Adipocyte (in vitro differentiated cells): Measurements from ENCODE around the gene CDKN2C.

ENCODE experiments used
- DNase-seq: peaks from one replicate; pipeline ENCODE4 v3.0.0-alpha.2; 2015; ENCODE audit warnings: low read depth
- H3K27me3 ChIP-seq: replicated peaks from 2 replicates; pipeline ENCODE4 v1.7.0; 2013; ENCODE audit warnings: mild to moderate bottlenecking, low read length, moderate library complexity; ENCODE audit not compliant: control insufficient read depth, insufficient read depth
- H3K36me3 ChIP-seq: 2 replicates; pipeline ENCODE4 v1.7.0; 2013; ENCODE audit warnings: low read length, mild to moderate bottlenecking, moderate library complexity; ENCODE audit not compliant: control insufficient read depth, insufficient read depth, severe bottlenecking
- H3K4me1 ChIP-seq: 2 replicates; pipeline ENCODE4 v1.7.0; 2013; ENCODE audit warnings: mild to moderate bottlenecking, low read length, moderate library complexity; ENCODE audit not compliant: control insufficient read depth, insufficient read depth
- H3K4me3 ChIP-seq: 2 replicates; pipeline ENCODE4 v1.7.0; 2013; ENCODE audit warnings: mild to moderate bottlenecking, low read length, moderate library complexity
- H3K9ac ChIP-seq: 2 replicates; pipeline ENCODE4 v1.7.0; 2013; ENCODE audit warnings: mild to moderate bottlenecking, low read length, moderate library complexity
- H3K9me3 ChIP-seq: 2 replicates; pipeline ENCODE4 v1.7.0; 2013; ENCODE audit warnings: mild to moderate bottlenecking, low read length, moderate library complexity; ENCODE audit not compliant: control insufficient read depth

Gene CDKN2C

GRCh38 chr1:50975436-50975835 lies 5.4 kb downstream of the CDKN2C start:
- no peaks in the 10 kb centered on the region for H3K36me3 ChIP-seq
- H3K9me3 ChIP-seq, result no peaks in the 10 kb centered on the region
- peaks cover 26% of the 10 kb centered on the region for H3K4me1 ChIP-seq
- H3K4me3 ChIP-seq, result no peak overlapping the region
- peak overlapping the region; percentile 4 for H3K9ac ChIP-seq
- H3K27me3 ChIP-seq, result no peaks in the 10 kb centered on the region
- peak; percentile 19 for DNase-seq

GRCh38 chr1:50976111-50976889 lies 6.3 kb downstream of the CDKN2C start:
- Histone ChIP-seq H3K9ac (peak overlapping the region; percentile 95), H3K4me1 (peaks cover 35% of the 10 kb centered on the region), H3K4me3 (peak overlapping the region; percentile 89), H3K27me3 (no peaks in the 10 kb centered on the region), H3K36me3 (no peaks in the 10 kb centered on the region), H3K9me3 (no peaks in the 10 kb centered on the region)
- peak; percentile 58 for DNase-seq

DNA sequence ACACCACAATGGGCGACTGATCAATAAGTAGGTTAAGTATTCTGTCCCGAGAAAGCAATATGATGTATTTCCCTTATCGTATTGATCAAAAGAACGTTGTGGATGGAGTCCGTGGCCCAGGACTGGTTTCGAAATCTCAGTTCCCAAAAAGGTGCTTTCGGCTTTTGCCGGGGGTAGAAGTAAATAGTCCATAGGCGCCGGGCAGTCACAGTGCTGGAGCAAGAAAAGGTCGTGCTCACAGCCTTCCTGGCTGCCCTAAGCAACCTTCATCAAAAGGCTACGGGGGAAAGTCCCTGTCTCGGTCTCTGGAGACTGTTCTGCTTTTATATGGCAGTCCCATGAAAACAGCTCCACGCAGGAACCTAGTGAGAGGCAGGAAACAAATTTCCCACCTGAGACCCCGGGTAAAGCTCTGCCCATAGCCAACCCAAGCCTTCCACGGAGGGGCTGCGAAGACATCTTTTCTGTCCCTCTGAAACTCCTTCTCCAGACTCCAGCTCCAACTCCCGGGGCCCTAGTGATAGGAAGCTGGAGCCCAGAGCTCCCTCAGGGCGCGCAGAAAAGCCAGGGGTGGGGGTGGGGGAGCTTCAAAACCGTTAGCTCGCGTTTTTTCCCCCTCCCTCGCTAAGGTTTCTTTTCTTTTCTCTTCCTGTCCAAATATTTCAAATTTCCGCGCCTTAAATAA lies 7.0 kb downstream of the CDKN2C start:
- Histone ChIP-seq H3K36me3 (no peaks in the 10 kb centered on the region), H3K4me1 (peaks cover 42% of the 10 kb centered on the region), H3K4me3 (peak overlapping the region; percentile 89), H3K9ac (peak overlapping the region; percentile 95), H3K9me3 (no peaks in the 10 kb centered on the region), H3K27me3 (no peaks in the 10 kb centered on the region)
- DNase-seq, result peak; percentile 78

DNA sequence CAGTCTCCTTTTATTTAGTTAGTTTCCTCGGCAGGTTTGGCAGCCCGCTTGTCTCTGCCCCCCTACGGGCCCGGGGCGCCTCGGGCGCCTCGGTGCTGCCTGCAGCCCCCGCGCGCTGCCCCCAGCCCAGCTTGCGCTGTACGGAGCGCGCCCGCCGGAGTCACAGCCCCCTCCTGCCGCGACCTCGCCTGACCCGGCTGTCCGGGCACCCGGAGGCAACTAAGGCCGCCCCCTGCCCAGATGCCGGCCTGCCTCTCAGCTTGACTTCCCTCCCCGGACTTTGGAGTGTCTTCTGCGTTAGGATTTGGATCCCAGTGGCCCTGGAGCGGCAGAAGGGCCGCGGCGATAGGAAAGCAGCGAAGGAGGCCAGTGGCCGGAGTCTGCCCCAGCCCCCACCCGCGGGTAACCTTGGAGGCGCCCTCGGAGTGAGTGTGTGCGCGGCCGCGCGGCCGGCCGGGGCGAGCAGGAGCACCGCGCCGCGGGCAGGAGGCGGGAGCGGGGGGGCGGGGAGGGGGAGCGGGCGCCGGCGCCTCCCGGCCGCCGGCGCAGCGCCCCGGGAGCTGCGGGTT lies 7.6 kb downstream of the CDKN2C start:
- peaks cover 42% of the 10 kb centered on the region for H3K4me1 ChIP-seq
- DNase-seq, result peak; percentile 76
- peak overlapping the region; percentile 95 for H3K9ac ChIP-seq
- no peaks in the 10 kb centered on the region for H3K27me3 ChIP-seq
- peak overlapping the region; percentile 89 for H3K4me3 ChIP-seq
- no peaks in the 10 kb centered on the region for H3K36me3 ChIP-seq
- no peaks in the 10 kb centered on the region for H3K9me3 ChIP-seq

DNA sequence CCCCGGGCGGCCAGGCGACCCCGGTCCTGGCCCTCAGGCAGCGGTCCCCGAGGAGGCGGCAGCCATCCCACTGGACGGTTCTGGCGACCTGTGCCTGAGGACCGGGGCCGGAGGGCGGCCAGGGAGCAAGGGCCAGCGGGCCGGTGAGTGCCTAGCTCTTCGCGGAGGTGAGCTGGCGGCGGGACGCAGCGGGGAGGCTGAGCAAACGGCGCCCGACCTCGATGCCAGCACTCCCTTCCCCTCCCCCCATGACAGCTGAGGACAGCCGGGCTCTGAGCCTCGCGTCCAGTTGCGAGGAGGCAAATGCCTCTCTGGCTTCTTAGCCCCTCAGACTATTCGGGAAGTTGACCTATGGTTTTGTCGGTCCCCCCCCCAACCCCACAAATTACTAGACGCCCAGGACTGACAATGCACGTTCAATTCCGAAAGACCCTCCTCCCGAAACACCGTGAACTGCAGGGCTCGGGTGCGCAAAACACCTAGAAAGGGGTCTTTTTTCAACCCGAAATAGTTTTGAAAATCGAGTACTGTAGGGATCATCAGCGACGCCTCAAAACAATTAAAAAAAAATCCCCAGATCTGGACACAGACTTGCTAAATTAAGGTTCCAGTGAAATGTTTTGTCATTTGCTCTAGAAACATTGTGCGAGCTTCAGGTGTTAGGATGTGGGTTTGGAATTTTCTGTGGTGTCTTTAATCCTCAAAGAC lies 8.3 kb downstream of the CDKN2C start:
- H3K4me3 ChIP-seq, result peak overlapping the region; percentile 89
- H3K4me1 ChIP-seq, result peaks cover 41% of the 10 kb centered on the region
- no peaks in the 10 kb centered on the region for H3K36me3 ChIP-seq
- no peaks in the 10 kb centered on the region for H3K9me3 ChIP-seq
- H3K27me3 ChIP-seq, result no peaks in the 10 kb centered on the region
- peak; percentile 84 for DNase-seq
- H3K9ac ChIP-seq, result peak overlapping the region; percentile 95

GRCh38 chr1:50978852-50979781 lies 9.1 kb downstream of the CDKN2C start:
- DNase-seq, result peak; percentile 58
- Histone ChIP-seq H3K4me3 (peak overlapping the region; percentile 89), H3K9me3 (no peaks in the 10 kb centered on the region), H3K27me3 (no peaks in the 10 kb centered on the region), H3K9ac (peak overlapping the region; percentile 95), H3K4me1 (peaks cover 41% of the 10 kb centered on the region), H3K36me3 (no peaks in the 10 kb centered on the region)

GRCh38 chr1:50979937-50980336 lies 9.9 kb downstream of the CDKN2C start:
- peak overlapping the region; percentile 95 for H3K9ac ChIP-seq
- peak overlapping the region; percentile 89 for H3K4me3 ChIP-seq
- H3K27me3 ChIP-seq, result no peaks in the 10 kb centered on the region
- DNase-seq, result no peak
- peaks cover 37% of the 10 kb centered on the region for H3K4me1 ChIP-seq
- H3K9me3 ChIP-seq, result no peaks in the 10 kb centered on the region
- no peaks in the 10 kb centered on the region for H3K36me3 ChIP-seq

DNA sequence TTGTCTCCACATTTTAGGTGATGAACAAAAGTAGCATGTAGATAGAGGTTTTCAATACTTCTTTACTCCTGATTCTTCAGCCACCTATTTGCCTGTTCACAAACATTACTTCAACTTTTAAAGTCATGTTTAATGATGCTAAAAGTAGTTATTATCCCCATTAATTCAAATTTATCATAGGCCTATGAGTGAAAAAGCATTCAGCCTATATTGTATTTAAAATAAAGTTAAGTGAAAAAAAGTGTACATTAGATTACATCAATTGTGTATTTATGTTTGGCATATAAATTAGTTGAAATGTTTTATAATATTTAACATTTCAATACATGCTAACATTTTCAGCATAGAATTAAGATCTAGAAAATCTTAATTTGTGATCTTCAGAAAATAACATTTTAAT lies 10.5 kb downstream of the CDKN2C start:
- peak overlapping the region; percentile 95 for H3K9ac ChIP-seq
- H3K4me3 ChIP-seq, result peak overlapping the region; percentile 89
- H3K27me3 ChIP-seq, result no peaks in the 10 kb centered on the region
- H3K36me3 ChIP-seq, result no peaks in the 10 kb centered on the region
- no peak for DNase-seq
- no peaks in the 10 kb centered on the region for H3K9me3 ChIP-seq
- H3K4me1 ChIP-seq, result peaks cover 38% of the 10 kb centered on the region

- peak overlapping the region; percentile 95 for H3K9ac ChIP-seq
- H3K36me3 ChIP-seq, result no peaks in the 10 kb centered on the region
- H3K27me3 ChIP-seq, result no peaks in the 10 kb centered on the region
- peak overlapping the region; percentile 89 for H3K4me3 ChIP-seq
- no peak for DNase-seq
- peaks cover 30% of the 10 kb centered on the region for H3K4me1 ChIP-seq
- H3K9me3 ChIP-seq, result no peaks in the 10 kb centered on the region
Observed at GRCh38 chr1:50981741-50982140, 11.7 kb downstream of the CDKN2C start.

DNA sequence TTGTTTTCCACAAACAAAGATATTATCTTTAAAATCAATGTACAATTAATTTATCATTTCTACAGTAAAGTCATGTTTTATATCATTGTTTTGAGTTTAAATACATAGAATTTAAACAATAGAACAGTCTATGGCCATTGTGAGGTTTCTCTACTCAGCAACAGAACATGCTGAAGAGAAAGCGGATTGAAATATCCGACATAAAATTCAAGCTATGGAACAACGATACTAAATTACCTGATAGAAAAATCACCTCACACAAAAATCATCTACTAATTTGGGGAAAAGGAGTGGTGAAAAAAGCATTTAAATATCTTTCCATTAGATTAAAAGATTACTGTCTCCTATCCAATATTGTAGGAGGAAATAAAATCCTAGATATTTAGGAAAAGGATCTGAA lies 12.6 kb downstream of the CDKN2C start:
- no peak overlapping the region for H3K4me3 ChIP-seq
- DNase-seq, result no peak
- H3K27me3 ChIP-seq, result no peaks in the 10 kb centered on the region
- H3K4me1 ChIP-seq, result peaks cover 30% of the 10 kb centered on the region
- no peaks in the 10 kb centered on the region for H3K36me3 ChIP-seq
- H3K9me3 ChIP-seq, result no peaks in the 10 kb centered on the region
- H3K9ac ChIP-seq, result peak overlapping the region; percentile 5
